GM12872 (cell line): ENCODE data around the gene PDIA6.

Source experiments
- CTCF ChIP-seq: IDR thresholded peaks from 3 replicates; pipeline ENCODE4 v1.5.1; 2011; ENCODE audit warnings: low read depth, mild to moderate bottlenecking, low read length, moderate library complexity; ENCODE audit not compliant: insufficient read depth

Gene PDIA6

GRCh38 chr2:10770956-10771750 is 41.4 kb downstream of the PDIA6 start:
- no peak for TF ChIP-seq CTCF

- TF ChIP-seq CTCF: no peak
Measured at GRCh38 chr2:10768063-10768507, 44.5 kb downstream of the PDIA6 start.

- no peak for TF ChIP-seq CTCF
Measured at GRCh38 chr2:10765914-10766313, 46.7 kb downstream of the PDIA6 start.

- TF ChIP-seq CTCF: no peak
Measured at GRCh38 chr2:10765461-10765860, 47.1 kb downstream of the PDIA6 start.

- no peak for TF ChIP-seq CTCF
Measured at GRCh38 chr2:10764896-10765295, 47.7 kb downstream of the PDIA6 start.

- no peak for TF ChIP-seq CTCF
Measured at GRCh38 chr2:10764096-10764785, 48.3 kb downstream of the PDIA6 start.

- no peak for TF ChIP-seq CTCF
Measured at GRCh38 chr2:10763461-10763800, 49.2 kb downstream of the PDIA6 start.
